Measurements from ENCODE around the gene CDNF.
A peak's percentile ranks its signal among the peaks of the same experiment; 100 is the strongest.
"Not testable (repeated sequence)": the region's sequence is repeated elsewhere in the genome, so short reads cannot be mapped to it uniquely, and the experiment has no call there.

The CDNF gene

GRCh38 chr10:14837757-14838581 is at the start of gene CDNF, which contains the start of the genes HSPA14 and MSANTD7:
Gene CDNF, minus strand, starts transcription at chr10:14838037. Its CDS starts 91 bp downstream, at chr10:14837946.
Gene HSPA14, plus strand, starts transcription at chr10:14838306. Its CDS starts 97 bp downstream, at chr10:14838403.
Gene MSANTD7, plus strand, starts transcription at chr10:14838306. Its CDS starts 3,979 bp downstream, at chr10:14842285.
- H3K4me3 ChIP-seq (ENCODE audit: low read depth, low read length) = peak within 1 kb of the TSS; percentile 98

GRCh38 chr10:14884082-14884481 is 46.2 kb upstream of the CDNF start:
- no peak overlapping the region for H3K4me3 ChIP-seq (ENCODE audit: low read depth, low read length)
- DNase-seq (ENCODE audit: low read depth) = no peak

More at GRCh38 chr10:14837757-14838581, at the start of gene CDNF, which contains the start of the genes HSPA14 and MSANTD7:
- DNase-seq (ENCODE audit: low read depth) = peak; percentile 97

- H3K4me3 ChIP-seq (ENCODE audit: low read depth, low read length) = peak overlapping the region; percentile 97
- DNase-seq (ENCODE audit: low read depth) = no peak
Observed at GRCh38 chr10:14880229-14880628, 42.4 kb upstream of the CDNF start.

DNA sequence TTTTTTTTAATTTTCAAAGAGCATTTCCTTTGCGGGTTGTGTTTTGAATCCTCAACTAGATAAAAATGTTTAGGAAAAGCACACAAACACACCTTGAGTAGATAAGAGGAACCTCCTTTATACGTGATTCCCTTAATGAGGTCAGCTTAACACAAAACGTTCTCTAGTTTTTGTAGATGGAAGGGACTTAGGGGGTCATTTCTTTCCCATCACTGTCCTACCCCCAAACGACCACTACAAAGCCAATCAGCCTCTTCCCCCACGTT is 42.0 kb upstream of the CDNF start:
- H3K4me3 ChIP-seq (ENCODE audit: low read depth, low read length) = peak overlapping the region; percentile 97
- no peak for DNase-seq (ENCODE audit: low read depth)

DNA sequence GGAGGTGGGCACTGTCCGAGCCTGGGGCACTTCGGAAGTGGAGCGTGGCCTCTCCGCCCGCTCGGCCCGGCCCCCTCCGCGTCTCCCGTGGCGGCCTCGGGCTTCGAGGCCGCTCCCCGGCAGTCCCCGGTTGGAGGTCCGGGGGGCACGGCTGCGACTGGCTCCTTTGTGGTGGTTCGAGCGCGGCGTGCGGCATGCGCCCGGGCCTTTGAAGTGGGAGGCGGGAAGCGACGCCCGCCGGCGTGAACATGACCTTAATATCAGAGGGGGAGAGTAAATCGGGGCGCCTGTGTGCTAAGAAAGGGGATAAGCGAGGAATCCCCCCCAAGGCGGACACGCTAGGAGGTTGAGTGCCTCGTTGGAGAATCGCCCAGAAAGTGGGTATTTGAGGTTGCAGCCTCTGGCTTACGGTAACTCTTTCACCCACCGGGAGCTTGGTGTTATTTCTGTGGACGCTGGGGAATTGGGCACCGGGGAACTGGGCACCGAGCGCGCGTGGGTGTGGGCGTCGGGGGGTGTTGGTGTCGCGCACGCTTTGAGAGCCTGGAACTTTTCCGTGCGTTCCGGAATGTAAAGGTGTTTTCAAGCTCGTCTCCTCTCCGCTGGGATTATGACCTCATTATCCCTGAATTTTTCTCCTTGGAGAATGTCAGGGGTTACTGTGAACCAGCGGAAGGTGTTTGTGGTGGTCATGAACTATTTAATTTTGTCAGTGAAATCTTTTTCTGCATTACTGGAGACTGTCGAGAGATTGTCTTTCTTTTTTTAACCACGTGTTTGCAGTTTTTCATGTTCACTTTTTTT is 41.5 kb upstream of the CDNF start:
- H3K4me3 ChIP-seq (ENCODE audit: low read depth, low read length) = peak overlapping the region; percentile 97
- no peak for DNase-seq (ENCODE audit: low read depth)

GRCh38 chr10:14878266-14879123 is 40.7 kb upstream of the CDNF start, which contains the start of gene SUV39H2:
Gene SUV39H2, plus strand, starts transcription at chr10:14878866. Its CDS starts 23 bp downstream, at chr10:14878889.
- peak; percentile 83 for DNase-seq (ENCODE audit: low read depth)
- peak within 1 kb of the TSS; percentile 97 for H3K4me3 ChIP-seq (ENCODE audit: low read depth, low read length)

DNA sequence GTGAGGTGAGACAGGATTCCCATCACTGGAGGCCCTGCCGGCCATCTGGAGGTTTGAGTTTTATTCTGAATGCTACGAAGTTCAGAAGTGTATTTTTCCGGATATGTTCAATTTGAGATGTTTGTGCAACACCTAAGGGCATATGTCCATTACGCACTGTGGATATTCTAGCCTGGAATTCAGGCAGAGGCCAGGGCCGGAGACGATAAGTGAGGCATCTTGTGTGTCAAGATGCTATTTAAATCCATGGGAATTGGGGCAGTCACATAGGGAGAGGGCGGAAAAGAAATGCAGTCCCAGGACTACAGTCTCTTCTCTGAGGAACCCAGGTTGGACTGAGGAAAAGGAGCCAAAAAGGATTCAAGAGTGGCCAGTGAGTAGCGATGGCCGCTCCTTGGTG is 38.9 kb upstream of the CDNF start:
- peak overlapping the region; percentile 97 for H3K4me3 ChIP-seq (ENCODE audit: low read depth, low read length)
- DNase-seq (ENCODE audit: low read depth) = no peak

- H3K4me3 ChIP-seq (ENCODE audit: low read depth, low read length) = no peak overlapping the region
- DNase-seq (ENCODE audit: low read depth) = no peak
Observed at GRCh38 chr10:14875941-14876340, 38.1 kb upstream of the CDNF start.

DNA sequence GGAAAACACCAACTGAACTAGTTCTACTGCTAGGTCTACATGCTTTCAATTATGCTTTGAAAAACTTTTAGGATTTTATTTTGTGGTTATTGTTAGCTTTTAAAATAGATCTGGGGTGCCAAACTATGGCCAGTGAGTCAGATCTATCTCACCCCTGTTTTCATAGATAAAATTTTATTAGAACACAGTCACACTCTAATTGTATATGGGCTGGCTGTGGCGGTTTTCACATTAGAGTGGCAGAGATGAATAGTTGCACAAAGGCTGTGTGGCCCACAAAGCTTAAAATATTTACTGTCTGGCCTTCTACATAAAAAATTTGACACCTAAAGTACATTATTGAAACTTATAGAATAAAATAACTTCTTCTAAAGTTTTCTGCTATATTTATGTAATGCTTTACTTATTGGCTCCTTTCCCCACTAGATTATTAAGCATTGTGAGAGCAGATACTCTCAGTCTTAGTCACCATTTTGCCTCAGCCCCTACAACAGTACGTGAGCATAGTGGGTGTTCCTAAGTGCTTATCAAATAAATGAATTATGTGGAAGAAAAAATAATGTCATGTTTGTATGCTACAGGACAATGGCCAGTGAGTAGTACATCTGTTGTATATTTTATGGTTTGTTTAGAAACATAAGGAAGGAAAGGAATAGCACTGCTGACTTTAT is 35.4 kb upstream of the CDNF start:
- peak; percentile 2 for DNase-seq (ENCODE audit: low read depth)
- H3K4me3 ChIP-seq (ENCODE audit: low read depth, low read length) = no peak overlapping the region

DNA sequence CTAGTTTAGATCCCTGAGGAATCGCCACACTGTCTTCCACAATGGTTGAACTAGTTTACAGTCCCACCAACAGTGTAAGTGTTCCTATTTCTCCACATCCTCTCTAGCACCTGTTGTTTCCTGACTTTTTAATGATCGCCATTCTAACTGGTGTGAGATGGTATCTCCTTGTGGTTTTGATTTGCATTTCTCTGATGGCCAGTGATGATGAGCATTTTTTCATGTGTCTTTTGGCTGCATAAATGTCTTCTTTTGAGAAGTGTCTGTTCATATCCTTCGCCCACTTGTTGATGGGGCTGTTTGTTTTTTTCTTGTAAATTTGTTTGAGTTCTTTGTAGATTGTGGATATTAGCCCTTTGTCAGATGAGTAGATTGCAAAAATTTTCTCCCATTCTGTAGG is 27.0 kb upstream of the CDNF start:
- DNase-seq (ENCODE audit: low read depth); H3K4me3 ChIP-seq (ENCODE audit: low read depth, low read length): not testable (repeated sequence)

DNA sequence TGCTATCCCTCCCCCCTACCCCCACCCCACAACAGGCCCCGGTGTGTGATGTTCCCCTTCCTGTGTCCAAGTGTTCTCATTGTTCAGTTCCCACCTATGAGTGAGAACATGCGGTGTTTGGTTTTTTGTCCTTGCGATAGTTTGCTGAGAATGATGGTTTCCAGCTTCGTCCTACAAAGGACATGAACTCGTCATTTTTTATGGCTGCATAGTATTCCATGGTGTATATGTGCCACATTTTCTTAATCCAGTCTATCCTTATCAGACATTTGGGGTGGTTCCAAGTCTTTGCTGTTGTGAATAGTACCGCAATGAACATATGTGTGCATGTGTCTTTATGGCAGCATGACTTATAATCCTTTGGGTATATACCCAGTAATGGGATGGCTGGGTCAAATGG is 26.6 kb upstream of the CDNF start:
- not testable (repeated sequence) for DNase-seq (ENCODE audit: low read depth); H3K4me3 ChIP-seq (ENCODE audit: low read depth, low read length)

GRCh38 chr10:14860791-14861190 is 23.0 kb upstream of the CDNF start:
- H3K4me3 ChIP-seq (ENCODE audit: low read depth, low read length) = no peak overlapping the region
- DNase-seq (ENCODE audit: low read depth) = no peak

DNA sequence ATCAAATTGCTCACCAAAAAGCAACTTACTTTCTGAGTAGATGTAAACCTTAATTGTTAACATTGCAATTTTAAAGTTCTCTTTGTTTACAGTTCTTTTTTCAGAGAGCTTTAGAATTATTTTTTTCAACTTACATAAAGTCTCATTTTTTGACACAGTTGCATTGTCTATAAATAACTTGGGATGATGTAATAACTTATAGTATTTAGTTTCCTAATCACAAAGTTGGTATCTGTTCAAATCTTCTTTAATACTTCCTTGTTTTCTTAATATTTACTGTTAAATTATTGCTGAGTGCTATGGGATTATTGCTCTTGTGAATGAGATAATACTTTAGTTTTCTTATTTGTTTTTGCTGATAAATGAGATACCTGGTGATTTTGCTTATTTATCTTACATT is 21.9 kb upstream of the CDNF start:
- no peak overlapping the region for H3K4me3 ChIP-seq (ENCODE audit: low read depth, low read length)
- no peak for DNase-seq (ENCODE audit: low read depth)

DNA sequence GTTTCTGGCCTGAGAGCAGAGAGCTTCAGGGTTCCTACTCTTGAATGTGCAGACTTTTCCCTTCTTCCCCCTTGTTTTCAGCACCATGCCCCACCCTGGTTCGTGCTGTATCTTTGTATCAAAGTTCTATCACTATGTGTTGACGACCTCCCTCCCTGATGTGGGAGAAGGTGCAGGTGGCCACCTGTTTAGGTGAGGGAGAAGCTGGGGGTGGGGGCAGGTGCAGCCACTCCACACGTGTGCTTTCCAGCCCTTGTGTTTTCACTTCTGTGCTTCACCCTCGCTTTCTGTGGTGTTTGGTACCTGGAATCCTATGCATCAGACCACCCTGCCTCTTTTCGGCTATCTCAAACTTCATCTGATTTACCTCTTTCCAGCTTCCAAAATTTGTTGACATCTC is 21.2 kb upstream of the CDNF start:
- no peak overlapping the region for H3K4me3 ChIP-seq (ENCODE audit: low read depth, low read length)
- DNase-seq (ENCODE audit: low read depth) = no peak

DNA sequence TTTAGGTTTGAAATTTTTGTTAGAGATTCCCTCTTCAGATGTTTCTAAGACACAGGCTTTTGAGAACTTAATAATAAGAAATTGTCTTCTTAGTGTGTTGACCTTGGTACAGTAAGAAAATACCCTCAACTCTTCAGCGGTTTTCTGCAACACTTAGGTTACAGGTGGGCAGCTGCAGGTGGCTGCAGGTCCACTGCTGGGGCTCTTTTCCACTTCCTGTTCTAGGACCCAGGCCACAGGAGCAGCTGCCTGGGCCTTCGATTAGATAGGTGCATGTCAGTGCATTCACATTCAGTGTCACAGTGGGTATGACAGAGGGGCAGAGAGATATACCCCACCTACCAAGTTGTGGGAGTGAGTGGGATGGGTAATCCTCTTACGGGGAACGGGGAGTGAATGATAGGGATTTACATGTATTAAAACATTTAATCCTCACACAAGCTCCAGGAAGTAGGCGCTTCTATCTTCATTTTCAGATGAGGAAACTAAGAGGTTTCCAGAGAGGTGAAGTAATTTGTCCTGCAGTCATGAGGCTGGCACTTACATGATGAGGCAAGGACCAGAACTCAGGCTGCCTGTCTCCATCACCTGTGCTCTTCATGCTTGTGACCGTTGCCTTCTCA is 20.6 kb upstream of the CDNF start:
- H3K4me3 ChIP-seq (ENCODE audit: low read depth, low read length) = no peak overlapping the region
- no peak for DNase-seq (ENCODE audit: low read depth)

DNA sequence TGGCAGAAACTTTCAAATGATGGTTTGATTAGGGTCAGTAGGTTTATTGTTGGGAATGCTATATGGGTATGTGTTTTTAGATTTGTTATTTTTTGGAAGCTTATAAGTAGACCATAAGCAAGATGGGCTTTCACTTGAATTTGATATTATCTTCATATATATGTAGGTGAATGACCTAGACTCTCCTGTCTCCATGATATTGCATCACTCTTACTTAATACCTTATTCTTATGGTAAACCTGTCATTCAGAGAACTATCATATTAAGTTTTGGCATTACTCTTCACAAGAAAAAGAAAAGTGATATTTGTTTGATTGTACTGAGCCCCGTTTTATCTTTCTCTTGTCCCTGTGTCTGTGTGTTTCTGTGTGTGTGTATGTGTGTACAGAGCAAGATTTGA is 17.6 kb upstream of the CDNF start:
- H3K4me3 ChIP-seq (ENCODE audit: low read depth, low read length) = no peak overlapping the region
- DNase-seq (ENCODE audit: low read depth) = no peak

DNA sequence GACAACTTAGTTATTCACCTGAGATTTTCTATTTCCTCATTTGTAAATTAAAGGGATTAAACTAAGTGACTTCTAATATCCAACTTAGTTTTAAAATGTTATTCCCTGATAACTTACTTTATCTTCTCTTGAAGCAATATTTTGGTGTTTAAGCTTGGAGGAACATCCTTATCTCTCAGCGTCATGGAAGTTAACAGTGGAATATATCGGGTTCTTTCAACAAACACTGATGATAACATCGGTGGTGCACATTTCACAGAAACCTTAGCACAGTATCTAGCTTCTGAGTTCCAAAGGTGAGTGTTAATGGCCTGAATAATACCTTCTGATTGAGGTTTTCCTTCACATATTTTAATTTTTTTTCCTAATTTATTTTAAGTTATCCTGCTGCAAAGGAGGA is 14.4 kb upstream of the CDNF start:
- DNase-seq (ENCODE audit: low read depth) = no peak
- no peak overlapping the region for H3K4me3 ChIP-seq (ENCODE audit: low read depth, low read length)

- H3K4me3 ChIP-seq (ENCODE audit: low read depth, low read length) = no peak overlapping the region
- DNase-seq (ENCODE audit: low read depth) = no peak
Observed at GRCh38 chr10:14844948-14845347, 7.1 kb upstream of the CDNF start.
